ENCODE measurements around the gene RRP8.

RRP8 gene

DNA sequence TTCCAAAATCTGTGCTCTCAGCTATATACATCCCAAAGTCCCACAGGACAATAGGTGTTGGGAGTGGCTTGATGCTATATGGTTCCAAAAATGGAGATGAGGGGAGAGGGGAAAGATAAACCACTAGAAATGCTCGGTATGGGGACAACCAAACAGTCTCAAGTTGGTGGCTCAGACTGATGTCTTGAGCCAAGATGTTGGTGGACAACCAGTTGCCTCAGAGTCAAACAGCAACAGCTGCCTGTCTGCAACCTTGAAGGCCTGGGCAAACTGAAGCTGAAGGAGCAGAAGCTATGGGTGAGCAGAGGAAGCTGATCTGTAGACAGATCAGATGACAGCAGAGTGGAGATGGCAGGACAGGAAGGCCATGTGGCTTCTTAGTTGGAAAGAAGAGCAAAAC lies 4.0 kb downstream of the RRP8 start:
- no peak for DNase-seq

DNA sequence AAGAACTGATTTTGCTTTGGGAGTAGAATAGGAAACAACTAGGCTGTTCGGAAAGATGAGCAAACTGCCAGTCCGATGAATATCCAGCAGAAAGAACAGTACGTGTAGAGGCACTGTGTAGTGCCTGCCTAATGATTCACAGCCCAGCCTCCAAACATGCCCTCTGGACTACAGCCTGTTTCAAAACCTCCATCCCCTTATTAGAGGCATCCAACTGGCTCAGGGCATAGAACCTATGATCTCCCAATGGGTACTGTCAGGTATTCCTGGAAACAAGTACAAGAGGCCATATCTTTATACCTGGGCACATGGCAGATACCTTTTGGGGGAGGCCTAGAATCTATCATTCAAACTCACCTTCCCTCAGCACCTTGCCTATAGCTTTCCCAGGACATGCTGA lies 4.9 kb downstream of the RRP8 start:
- no peak for DNase-seq

DNA sequence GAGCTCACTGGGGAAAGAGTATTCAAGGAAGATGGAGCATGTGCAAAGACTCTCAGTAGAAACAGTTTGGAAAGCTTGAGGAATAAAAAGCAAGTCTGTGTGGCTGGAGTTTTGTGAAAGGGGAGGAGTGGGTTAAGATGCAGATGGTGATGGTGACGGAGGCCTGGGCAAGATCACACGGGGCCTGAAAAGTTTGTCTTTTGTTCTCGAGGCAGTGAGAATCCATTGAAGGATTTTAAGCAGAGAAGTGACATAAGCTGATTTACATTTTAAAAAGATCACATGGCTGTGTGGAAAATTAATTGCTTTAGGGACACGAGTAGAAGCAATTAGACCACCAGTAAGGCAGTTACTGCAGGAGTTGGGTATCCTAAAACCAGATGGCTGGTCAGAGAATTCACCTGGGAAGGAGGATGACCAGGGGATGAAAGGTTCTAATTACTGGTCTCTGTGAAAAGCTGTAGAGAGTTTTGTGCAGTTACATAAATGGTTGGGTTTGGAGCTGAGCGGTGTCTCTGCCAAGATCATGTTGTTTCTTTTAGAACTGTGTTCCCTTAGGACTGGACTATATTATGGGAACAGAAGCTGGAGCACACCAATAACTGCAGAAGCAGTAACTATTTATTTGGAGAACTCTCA lies 7.1 kb downstream of the RRP8 start:
- DNase-seq: no peak

DNA sequence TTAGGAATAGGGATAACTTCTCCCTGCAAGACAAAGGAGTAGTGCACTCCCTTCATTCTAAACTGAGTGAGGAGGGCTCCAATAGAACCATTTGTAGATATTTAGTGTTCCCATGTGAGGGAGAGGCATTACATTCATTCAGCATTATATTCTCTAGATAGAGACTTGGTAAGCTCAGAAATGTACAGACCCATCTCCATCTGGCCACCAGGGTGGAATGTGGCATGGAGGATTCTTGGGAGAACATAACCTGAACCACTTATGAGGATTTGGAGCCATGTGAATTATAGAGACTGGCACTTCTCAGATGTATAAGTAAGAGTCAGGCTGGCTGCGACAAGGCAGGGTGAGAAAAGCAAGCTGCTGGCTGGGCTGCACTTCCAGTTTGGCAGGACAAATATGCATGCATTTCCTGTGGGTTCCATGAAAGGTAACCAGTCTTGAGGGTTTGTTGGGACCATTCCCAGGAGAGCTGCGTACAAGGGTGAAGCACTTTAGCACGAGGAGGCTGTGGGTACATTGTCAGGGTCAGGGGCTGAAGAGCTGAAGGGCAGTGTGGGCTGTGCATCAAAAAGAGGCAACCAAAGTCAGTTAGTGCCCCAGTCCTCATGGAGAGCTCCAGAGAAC lies 9.2 kb downstream of the RRP8 start:
- DNase-seq: no peak

DNA sequence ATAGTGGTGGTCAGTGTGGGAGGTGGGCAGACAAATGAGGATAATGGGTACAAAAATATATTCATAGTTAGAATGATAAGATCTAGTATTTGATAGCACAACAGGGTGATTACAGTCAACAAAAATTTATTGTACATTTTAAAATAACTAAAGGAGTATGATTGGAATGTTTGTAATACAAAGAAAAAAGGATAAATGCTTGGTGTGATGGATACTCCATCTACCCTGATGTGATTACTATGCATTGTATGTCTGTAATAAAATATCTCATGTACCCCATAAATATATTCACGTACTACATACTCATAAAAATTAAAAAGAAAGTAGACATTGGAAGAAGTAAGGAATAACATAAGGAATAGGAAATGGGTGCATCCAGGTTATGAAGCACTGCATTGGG lies 15.4 kb downstream of the RRP8 start:
- DNase-seq: no peak

DNA sequence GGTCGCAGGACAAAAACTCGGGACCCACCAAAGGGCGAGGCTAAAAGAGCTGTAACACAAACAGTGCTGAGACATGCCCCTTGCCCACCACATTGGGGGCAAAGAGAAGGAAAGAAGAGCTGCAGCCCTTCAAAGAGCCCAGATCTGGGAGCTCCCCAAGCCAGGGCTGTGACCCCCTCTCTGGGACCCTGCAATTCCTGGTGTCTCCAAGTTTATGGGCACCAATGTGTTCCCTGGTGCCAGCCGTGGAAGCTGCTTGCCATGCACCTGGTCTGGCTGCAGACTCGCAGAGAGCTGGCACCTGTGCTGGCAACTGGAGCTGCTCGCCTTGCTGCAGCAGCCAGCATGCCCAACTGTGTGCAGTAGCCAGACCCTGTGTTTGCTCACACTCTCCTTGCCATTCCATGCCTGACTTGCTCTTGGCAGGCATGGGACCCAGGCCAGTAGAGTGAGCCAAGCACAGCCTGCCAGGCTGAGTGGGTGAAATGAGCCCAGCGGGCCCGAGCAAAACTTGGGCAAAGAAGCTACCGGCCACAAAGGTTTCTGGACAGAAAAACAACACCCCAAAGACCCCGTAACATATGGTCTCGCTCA lies 16.0 kb downstream of the RRP8 start:
- DNase-seq: no peak

DNA sequence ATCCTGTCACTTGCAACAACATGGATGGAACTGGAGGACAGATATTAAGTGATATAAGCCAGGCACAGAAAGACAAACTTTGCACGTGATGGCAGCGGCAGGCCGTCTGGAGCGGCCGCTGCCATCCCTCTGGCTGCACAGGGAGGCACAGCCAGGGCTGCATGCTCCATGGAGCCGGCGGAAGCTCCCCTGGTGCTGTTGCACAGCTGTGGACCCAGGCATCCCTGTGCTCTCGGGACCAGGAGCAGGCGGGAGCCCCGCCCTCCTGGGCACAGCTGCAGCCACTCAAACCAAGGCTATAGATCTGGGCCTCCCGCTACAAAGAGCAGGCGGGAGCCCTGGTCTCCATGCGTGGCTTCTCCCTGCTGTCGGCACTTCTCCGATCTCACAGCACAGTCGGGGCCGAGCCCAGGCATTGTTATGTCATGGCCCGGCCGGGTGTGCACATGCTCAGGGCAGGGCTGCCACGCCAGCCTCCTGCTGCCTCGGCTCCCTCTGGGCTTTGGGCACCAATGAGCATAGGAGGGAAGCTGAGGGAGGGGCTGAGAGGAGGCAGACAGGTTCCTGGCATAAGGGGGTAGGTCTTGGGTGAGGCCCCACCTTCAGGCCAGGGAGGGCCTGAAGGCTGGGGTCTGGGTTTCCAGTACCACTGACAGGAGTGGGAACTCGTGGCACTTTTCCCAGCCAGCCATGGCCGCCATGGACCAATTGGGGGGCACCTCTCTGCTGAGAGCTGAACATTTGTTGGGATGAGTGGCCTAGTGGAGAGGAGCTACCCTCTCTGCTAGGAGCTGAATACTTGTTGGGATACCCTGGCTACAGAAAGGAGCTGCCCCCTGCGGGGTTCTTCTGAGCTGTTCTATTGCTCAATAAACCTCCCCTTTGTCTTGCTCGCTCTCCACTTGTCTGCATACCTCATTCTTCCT lies 16.7 kb downstream of the RRP8 start:
- no peak for DNase-seq

DNA sequence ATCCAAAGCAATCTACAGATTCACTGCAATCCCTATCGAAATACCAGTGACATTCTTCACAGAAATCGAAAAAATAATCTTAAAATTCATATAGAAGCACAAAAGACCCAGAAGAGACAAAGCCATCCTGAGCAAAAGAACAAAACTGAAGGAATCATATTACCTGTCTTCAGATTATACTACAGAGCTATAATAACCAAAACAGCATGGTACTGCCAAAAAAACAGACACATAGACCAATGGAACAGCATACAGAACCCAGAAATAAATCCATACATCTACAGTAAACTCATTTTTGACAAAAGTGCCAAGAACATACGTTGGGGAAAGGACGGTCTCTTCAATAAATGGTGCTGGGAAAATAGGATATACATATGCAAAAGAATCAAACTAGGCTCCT lies 18.9 kb downstream of the RRP8 start:
- DNase-seq: no peak

DNA sequence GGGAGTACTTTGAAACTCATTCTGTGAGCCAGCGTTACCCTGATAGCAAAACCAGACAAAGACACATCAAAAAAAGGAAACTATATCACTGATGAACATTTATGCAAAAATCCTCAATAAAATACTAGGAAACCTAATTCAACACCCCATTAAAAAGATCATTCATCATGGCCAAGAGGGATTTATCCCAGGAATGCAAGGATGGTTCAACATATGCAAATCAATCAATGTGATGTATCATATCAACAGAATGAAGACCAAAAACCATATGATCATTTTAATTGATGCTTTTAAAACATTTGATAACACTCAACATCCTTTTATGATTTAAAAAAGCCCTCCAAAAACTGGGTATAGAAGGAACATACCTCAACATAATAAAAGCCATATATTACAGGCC lies 19.8 kb downstream of the RRP8 start:
- DNase-seq: no peak

DNA sequence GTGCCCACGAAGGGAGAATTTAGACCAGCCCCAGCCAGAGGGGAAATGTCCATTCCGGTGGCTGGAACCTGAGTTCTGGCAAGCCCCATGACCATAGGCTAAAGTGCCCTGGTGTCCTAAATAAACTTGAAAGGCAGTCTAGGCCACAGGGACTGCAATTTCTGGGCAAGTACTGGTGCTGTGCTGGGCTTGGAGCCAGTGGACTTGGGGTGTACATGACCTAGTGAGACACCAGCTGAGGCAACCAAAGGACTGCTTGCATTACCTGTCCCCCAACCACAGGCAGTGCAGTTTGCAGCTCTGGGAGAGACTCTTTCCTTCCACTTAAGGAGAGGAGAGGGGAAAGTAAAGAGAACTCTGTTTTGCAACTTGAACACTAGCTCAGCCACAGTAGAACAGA lies 23.7 kb downstream of the RRP8 start:
- DNase-seq: no peak

DNA sequence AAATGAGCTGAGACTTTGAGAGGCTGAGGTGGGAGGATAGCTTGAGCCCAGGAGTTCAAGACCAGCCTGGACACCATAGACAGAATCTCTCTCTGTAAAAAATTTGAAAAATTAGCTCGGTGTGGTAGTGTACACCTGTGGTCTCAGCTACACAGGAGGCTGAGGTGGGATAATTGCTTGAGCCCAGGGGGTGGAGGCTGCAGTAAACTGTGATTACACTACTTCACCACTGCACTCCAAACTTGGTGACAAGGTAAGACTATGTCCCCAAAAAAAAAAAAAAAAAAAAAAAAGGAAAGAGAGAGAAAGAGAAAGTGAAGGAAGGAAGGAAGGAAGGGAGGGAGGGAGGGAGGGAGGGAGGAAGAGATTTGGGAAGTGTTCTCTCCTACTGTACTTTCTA lies 25.3 kb downstream of the RRP8 start:
- no peak for DNase-seq

DNA sequence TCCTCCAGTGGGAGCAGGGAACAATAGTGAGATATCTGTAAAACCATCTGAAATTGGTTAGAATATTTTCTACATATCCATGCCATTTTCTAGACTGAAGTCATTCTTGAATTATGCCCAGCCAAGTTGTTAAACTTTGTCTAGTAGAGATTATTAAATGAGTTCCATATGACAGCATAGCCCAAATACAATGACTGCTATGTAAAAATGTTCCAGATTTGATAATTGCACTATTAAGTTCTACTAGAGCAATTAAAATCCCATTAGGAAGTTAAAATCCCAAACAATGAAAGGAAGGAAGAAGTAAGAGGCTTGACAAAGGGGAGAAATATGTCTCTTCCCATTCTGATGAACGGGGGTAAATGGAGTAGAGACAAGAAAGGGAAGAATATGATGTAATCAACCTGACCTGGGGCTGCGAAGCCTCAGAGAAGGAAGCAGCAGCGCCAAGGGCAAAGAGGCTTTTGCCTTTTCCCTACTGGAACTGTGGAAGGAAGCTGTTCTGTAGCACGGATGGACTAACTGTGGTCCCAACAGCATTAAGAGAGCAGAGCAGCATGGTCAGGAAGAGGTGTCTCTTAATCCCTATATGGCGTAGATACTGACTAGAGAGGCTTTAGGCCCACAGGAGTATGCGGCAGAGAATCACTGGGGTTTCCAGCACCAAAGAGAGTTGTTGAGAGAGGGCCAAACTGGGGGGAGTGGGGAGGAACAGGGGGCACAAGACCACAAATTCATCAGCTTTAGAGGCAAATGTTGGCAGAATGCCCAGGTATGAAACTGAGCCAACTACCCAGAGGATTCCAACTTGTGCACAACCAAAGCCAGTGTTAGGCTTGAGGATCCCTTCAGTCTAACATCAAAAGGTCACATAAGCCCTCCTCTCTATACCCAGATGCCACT lies 26.7 kb downstream of the RRP8 start:
- no peak for DNase-seq

DNA sequence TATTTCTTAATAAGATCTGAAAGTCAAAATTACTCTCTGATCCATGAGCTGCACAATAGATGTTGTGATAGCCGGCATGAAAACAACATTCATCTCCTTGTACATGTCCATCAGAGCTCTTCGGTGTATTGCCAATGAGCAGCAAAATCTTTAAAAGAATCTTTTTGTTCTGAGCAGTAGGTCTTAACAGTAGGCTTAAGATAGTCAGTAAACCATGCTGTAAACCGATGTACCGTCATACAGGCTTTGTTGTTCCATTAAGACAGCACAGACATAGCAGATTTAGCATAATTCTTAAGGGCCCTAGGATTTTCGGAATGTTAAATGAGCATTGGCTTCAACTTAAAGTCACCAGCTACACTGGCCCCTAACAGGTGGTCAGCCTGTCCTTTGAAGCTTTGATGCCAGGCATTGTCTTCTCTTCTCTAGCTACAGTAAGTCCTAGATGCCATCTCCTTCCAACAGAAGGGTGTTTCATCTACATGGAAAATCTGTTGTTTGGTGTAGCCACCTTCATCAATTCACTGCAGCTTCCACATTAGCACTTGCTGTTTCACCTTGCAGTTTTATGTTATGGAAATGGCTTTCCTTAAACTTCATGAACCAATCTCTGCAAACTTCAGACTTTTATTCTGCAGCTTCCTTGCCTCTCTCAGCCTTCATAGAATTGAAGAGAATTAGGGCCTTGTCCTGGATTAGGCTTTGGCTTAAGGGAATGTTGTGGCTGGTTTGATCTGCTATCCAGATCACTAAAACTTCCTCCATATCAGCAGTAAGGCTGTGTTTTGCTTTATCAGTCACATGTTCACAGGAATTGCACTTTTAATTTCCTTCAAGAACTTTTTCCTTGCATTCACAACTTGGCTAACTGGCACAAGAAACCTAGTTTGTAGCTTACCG lies 28.4 kb downstream of the RRP8 start:
- DNase-seq: no peak

DNA sequence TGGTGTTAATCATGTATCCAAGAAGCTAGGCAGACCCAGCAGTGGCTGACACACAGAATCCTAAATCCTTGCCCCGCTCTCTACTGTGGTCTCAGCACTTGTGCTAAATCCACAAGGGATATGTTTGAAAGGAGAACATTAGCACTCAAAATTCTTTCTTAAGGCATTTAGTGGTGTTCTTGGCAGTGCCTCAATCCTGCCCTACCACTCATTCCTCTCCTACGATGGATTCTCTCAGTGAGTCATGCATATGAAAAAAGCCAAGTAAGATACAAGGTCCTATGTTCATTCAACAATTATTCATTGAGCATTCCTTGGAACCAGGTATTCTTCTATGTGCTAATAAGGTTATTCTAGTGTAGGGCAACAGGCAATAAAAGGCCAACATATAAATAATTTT lies 31.2 kb downstream of the RRP8 start:
- DNase-seq: no peak

DNA sequence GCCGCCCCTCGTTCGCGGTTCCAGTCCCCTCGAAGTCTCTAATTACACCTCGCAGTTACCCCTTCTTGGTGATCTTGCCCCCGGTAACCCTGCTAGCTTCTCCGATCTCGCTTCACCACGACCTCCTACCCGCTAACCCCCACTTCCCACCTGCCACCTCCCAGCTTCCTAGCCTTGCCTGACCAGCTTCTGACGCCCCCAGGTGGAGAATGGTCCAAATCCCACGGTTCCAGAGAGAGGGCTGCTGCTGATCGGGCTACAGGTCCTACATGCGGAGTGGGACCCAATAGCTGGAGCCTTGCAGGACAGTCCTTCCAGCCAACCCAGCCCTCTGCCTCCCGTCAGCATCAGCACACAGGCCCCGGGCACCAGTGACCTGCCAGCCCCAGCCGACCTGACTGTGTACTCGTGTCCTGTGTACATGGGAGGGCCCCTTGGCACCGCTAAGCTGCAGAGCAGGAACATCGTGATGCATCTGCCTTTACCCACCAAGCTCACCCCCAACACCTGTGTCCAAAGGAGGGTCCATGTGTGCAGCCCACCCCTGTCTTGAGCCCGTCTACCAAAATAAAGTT lies 31.9 kb downstream of the RRP8 start:
- DNase-seq: no peak

DNA sequence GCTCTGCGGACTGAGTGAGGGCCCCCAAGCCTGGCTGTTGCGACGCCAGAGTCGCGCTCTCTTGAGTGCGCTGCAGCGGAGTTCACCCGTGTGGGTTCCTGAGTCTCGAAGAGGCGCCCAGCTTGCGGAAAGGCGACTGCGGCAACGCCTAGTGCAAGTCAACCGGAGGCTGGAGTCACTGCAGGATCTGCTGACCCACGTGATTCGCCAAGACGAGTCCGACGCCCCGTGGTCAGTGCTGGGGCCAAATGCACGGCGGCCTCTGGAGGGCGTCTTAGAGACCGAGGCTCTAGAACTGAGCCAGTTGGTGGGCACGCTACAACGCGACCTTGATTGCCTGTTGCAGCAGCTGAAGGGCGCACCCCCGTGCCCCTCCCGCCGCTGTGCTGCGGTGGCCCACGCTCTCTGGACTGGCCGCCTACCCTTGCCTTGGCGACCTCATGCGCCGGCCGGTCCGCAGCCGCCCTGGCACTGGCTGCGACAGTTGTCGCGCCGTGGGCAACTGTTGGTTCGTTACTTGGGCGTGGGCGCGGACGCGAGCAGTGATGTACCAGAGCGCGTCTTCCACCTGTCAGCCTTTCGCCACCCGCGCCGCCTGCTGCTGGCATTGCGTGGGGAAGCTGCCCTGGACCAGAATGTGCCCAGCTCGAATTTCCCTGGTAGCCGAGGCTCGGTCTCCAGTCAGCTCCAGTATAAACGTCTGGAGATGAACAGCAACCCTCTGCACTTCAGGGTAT lies 32.6 kb downstream of the RRP8 start:
- DNase-seq: no peak

DNA sequence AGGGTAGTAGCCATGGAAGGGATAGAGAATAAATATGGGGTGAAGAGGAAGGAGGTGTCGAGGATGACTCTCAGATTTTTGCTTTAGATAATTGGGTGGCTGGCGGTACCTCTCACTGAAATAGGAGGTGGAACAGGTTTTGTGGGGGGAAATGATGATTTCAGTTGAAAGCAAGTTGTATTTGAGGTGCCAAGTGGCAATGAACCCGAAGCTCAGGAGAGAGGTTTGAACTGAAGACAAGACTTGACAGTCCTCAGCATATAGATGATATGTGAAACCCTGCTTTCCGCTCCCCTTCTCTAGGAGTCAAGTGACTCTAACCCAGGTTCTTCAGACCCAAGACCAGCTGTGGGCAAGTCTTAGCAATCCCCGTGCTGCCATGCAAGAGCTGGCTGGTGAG lies 33.7 kb downstream of the RRP8 start:
- DNase-seq: no peak

DNA sequence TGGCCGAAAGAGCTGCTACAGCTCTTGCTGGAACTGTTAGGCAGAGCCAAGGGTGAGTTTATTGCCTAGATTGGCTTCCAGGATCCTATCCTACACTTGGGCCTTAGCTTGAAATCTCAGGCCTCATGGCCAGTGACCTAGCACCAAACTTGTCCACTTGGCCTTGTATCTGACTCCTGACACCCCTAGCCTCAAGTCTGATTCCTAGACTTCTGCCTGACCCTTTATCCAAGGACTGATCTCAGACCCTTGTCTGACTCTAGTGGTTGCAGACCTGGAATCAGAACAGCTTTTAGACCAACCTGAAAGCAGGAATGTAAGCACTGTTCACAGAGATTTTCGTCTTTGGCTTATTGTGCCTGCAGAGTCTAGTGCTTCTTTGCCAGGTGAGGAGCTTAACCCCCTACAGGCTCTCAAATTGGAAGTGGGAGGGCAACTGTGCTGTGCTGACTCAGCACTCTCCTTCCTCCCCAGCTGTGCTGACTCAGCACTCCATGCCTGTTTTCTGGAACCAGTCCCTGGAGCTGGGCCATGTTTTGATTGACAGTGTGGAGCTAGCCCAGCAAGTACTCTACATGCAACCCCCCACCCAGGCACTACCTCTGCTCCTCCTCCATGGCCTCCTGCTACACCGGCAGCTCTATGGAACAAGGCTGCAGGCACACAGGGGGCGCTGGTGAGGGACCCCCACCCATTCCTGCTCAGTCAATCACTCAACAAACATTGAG lies 35.1 kb downstream of the RRP8 start:
- peak; percentile 55 for DNase-seq

DNA sequence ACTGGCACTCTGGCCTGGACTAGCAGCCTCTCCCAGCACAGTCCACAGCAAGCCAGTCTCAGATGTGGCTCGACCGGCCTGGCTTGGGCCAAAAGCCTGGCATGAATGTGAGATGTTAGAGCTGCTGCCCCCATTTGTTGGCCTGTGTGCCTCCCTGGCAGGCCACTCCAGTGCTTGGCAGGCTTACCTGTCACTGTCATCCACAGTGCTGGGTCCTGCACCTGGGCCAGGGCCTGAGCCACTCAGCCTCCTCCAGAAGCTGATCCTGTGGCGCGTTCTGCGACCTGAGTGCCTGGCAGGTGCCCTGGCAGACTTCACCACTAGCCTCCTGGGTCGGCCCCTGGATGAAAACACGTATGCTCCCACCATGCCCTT lies 36.1 kb downstream of the RRP8 start:
- no peak for DNase-seq

All from DMS 273 treated with DMSO at 0.1 percent for 48 hours (cell line).